ENCODE measurements around the gene KIF12. TPM values are rescaled to one million over a fixed set of nuclear protein-coding genes. Genes with fewer than 3 reads are reported as not detected.
A peak's percentile ranks its signal among the peaks of the same experiment; 100 is the strongest.

KIF12 gene
- total and polyA plus RNA-seq, 2 of the 13 experiments (the other 11 are each of a cell fraction or from before 2014, with no cell fraction given): 1.8 to 12.5 TPM

GRCh38 chr9:114059047-114059803 is 39.9 kb downstream of the KIF12 start (continued):
- TF ChIP-seq ZNF3 (CRISPR knock-in tag; IDR thresholded peaks at IDR 0.05): no peak
- no peak for TF ChIP-seq MEIS2 (CRISPR knock-in tag; IDR thresholded peaks at IDR 0.05)
- TF ChIP-seq ZNF430 (CRISPR knock-in tag; IDR thresholded peaks at IDR 0.05): no peak
- no peak for TF ChIP-seq XBP1 (CRISPR knock-in tag; IDR thresholded peaks at IDR 0.05)
- TF ChIP-seq TOE1 (CRISPR knock-in tag; IDR thresholded peaks at IDR 0.05): no peak
- TF ChIP-seq ZNF782 (CRISPR knock-in tag; IDR thresholded peaks at IDR 0.05; ENCODE audit: borderline replicate concordance): 0 out of 2 replicates have a peak, but pooled peaks have one; percentile 68
- no peak; the same call in 1 of the 2 replicates for TF ChIP-seq ZNF709 (CRISPR knock-in tag; IDR thresholded peaks at IDR 0.05)
- TF ChIP-seq ZBTB21 (CRISPR knock-in tag; IDR thresholded peaks at IDR 0.05): no peak
- TF ChIP-seq FLYWCH1 (CRISPR knock-in tag; IDR thresholded peaks at IDR 0.05): no peak
- TF ChIP-seq MBD4 (IDR thresholded peaks at IDR 0.05; ENCODE audit: borderline replicate concordance, low read length): peak; percentile 90; the same call in 1 of the 2 replicates
- TF ChIP-seq ZNF556 (CRISPR knock-in tag; IDR thresholded peaks at IDR 0.05; ENCODE audit: borderline replicate concordance): 0 out of 2 replicates have a peak, but pooled peaks have one; percentile 70
- TF ChIP-seq RXRB (CRISPR knock-in tag; IDR thresholded peaks at IDR 0.05; ENCODE audit: borderline replicate concordance): 0 out of 2 replicates have a peak, but pooled peaks have one; percentile 10
- no peak for TF ChIP-seq ATF7 (IDR thresholded peaks at IDR 0.05)
- no peak for TF ChIP-seq ATF7 (CRISPR knock-in tag; IDR thresholded peaks at IDR 0.05)
- no peak for TF ChIP-seq HOMEZ (CRISPR knock-in tag; IDR thresholded peaks at IDR 0.05; ENCODE audit: low read depth)
- TF ChIP-seq, protein P1, sequence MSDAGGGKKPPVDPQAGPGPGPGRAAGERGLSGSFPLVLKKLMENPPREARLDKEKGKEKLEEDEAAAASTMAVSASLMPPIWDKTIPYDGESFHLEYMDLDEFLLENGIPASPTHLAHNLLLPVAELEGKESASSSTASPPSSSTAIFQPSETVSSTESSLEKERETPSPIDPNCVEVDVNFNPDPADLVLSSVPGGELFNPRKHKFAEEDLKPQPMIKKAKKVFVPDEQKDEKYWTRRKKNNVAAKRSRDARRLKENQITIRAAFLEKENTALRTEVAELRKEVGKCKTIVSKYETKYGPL (CRISPR knock-in tag; IDR thresholded peaks at IDR 0.05): no peak
- no peak for TF ChIP-seq ZNF549 (CRISPR knock-in tag; IDR thresholded peaks at IDR 0.05)
- TF ChIP-seq DNMT1 (CRISPR knock-in tag; IDR thresholded peaks at IDR 0.05): no peak
- TF ChIP-seq JUNB (CRISPR knock-in tag; IDR thresholded peaks at IDR 0.05; ENCODE audit: borderline replicate concordance): no peak
- no peak for TF ChIP-seq MED13 (CRISPR knock-in tag; IDR thresholded peaks at IDR 0.05)
- no peak for TF ChIP-seq CHD4 (IDR thresholded peaks at IDR 0.05; ENCODE audit: borderline replicate concordance, low read length)
- no peak for TF ChIP-seq SIN3B (IDR thresholded peaks at IDR 0.05; ENCODE audit: low read length)
- no peak for TF ChIP-seq ZNF34 (CRISPR knock-in tag; IDR thresholded peaks at IDR 0.05; ENCODE audit: borderline replicate concordance)
- TF ChIP-seq KAT2B (IDR thresholded peaks at IDR 0.05; ENCODE audit: borderline replicate concordance, low read depth, low read length): no peak
- TF ChIP-seq ETS1 (CRISPR knock-in tag; IDR thresholded peaks at IDR 0.05): no peak
- no peak for TF ChIP-seq RAD21 (CRISPR knock-in tag; IDR thresholded peaks at IDR 0.05)
- TF ChIP-seq, protein P2, sequence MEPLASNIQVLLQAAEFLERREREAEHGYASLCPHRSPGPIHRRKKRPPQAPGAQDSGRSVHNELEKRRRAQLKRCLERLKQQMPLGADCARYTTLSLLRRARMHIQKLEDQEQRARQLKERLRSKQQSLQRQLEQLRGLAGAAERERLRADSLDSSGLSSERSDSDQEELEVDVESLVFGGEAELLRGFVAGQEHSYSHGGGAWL (CRISPR knock-in tag; IDR thresholded peaks at IDR 0.05): no peak
- TF ChIP-seq, protein P3, sequence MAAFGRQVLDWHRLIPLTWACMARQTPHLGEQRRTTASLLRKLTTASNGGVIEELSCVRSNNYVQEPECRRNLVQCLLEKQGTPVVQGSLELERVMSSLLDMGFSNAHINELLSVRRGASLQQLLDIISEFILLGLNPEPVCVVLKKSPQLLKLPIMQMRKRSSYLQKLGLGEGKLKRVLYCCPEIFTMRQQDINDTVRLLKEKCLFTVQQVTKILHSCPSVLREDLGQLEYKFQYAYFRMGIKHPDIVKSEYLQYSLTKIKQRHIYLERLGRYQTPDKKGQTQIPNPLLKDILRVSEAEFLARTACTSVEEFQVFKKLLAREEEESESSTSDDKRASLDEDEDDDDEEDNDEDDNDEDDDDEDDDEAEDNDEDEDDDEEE (CRISPR knock-in tag; IDR thresholded peaks at IDR 0.05): no peak; the same call in 1 of the 2 replicates
- TF ChIP-seq WIZ (CRISPR knock-in tag; IDR thresholded peaks at IDR 0.05): no peak
